ENCODE results near the gene TRIM41.
"Not testable (repeated sequence)": the region's sequence is repeated elsewhere in the genome, so short reads cannot be mapped to it uniquely, and the experiment has no call there.

TRIM41 gene

DNA sequence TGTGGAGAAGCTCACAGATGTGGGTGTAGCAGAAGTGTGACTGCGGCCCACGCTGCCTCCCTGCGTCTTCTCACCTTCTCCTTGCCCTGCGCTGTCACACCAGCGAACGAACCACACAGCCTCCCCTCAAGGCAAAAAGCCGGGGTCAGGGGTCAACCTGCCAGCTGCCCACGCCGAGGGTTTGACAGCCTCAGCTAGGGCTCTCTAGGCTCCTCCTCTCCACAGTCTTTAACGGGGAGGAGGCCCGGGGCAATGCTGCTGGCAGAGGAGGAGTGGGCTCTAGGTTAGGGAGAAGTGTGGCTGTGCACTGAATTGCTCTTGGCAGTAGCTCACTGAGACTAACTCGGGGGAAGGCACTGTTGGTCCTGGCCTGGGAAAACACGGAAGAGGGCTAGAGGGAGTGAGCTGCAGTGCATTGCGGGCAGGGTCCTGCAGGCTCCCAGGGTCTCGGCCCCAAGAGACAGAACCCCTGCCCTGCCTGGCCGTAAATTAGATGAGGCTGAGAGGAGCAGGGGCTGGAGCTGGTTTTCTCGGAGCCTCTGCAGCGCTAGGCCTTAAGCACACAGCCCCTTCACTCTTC, 42.1 kb downstream of the TRIM41 start:
- DNase-seq = no peak
- in situ Hi-C loops (cut with HindIII; ENCODE audit: low pct_ligation_motif_present, low pct_unique_long_range_greater_than_20kb, low sequenced_read_pairs) = no loop called here

GRCh38 chr5:181267291-181267904, 44.3 kb downstream of the TRIM41 start:
- peak; percentile 17 for DNase-seq
- in situ Hi-C loops (cut with HindIII; ENCODE audit: low pct_ligation_motif_present, low pct_unique_long_range_greater_than_20kb, low sequenced_read_pairs) = not testable (repeated sequence)

- DNase-seq; in situ Hi-C loops (cut with HindIII; ENCODE audit: low pct_ligation_motif_present, low pct_unique_long_range_greater_than_20kb, low sequenced_read_pairs): not testable (repeated sequence)
Observed at GRCh38 chr5:181267907-181268306, 44.8 kb downstream of the TRIM41 start.

DNA sequence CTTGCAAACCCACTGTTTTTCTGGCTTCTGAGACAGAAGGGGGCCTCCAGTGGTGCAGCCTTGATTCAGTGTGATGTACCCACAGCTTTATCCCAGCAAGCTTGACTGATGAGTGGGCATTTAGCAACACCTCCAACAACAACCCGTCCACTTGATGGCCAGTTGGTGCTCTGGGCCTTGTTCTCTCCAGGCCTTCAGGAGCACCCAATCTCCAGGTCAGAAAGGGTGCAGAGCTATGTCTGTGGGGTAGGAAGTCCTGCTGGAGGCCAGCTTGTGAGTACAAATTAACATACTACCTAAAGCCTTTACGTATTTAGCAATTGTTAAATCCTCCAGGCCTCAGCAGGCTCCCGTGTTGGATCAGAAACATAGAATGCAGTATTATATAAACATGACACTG, 48.0 kb downstream of the TRIM41 start:
- in situ Hi-C loops (cut with HindIII; ENCODE audit: low pct_ligation_motif_present, low pct_unique_long_range_greater_than_20kb, low sequenced_read_pairs) = no loop called here
- DNase-seq = no peak

- DNase-seq; in situ Hi-C loops (cut with HindIII; ENCODE audit: low pct_ligation_motif_present, low pct_unique_long_range_greater_than_20kb, low sequenced_read_pairs): not testable (repeated sequence)
Observed at GRCh38 chr5:181273433-181273744, 50.3 kb downstream of the TRIM41 start.

DNA sequence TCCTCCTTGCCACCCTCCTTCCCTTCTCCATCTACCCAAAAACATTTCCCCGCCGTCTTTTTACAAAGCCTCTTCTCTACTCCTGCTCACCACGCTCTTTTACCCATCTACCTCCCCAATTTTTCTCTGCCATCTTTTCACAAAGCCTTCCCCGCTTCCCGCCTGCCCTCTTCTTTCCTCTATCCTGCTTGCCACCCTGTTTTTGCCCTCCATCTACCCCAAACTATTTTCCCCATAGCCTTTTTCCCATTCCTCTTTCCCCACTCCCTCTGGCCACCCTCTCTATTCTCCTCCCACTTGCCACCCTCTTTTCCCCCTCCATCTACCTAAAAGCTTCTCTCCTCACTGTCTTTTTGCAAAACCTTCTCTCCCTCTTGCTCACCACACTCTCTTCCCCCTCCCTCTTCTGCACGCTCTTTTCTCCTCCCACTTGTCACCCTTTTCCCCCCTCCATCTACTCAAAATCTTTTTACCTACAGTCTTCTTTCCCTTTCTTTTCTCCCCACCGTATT, 57.2 kb downstream of the TRIM41 start:
- no peak for DNase-seq
- in situ Hi-C loops (cut with HindIII; ENCODE audit: low pct_ligation_motif_present, low pct_unique_long_range_greater_than_20kb, low sequenced_read_pairs) = no loop called here

DNA sequence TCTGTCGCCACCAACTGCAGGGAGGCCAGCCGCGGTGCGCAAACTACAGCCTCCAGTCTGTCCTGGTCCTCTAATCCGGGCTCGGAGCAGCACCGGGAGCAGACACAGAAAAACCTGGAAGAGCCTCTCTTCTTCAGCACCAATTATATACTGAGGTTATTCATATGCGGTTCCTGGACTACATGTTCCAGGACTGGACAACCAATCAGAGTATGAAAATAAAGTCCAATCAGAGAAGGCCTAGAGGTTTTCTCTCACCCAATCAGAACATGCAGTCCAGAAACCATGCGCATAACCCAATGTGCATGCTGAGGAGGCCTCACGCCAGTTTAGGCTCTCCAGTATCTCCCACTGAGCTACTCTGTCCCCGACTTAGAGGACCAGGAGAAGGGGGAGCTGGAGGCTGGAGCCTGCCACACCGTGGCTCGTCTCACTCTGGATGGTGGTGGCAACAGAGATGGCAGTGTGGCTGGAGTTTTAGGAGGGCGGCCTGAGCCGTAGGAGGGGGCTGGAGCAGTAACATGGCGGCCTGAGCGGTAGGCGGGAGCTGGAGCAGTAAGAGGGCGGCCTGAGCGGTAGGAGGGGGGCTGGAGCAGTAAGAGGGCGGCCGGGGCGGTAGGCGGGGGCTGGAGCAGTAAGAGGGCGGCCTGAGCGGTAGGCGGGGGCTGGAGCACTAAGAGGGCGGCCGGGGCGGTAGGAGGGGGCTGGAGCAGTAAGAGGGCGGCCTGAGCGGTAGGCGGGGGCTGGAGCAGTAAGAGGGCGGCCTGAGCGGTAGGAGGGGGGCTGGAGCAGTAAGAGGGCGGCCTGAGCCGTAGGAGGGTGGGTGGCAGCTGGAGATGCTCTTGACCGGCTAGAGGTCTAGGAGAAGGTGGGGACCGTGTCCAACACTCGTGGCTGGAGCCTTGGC, 58.2 kb downstream of the TRIM41 start:
- no peak for DNase-seq
- in situ Hi-C loops (cut with HindIII; ENCODE audit: low pct_ligation_motif_present, low pct_unique_long_range_greater_than_20kb, low sequenced_read_pairs) = no loop called here

- DNase-seq = no peak
- in situ Hi-C loops (cut with HindIII; ENCODE audit: low pct_ligation_motif_present, low pct_unique_long_range_greater_than_20kb, low sequenced_read_pairs) = no loop called here
Observed at GRCh38 chr5:181281984-181282316, 58.9 kb downstream of the TRIM41 start.

GRCh38 chr5:181282415-181282814, 59.3 kb downstream of the TRIM41 start:
- DNase-seq; in situ Hi-C loops (cut with HindIII; ENCODE audit: low pct_ligation_motif_present, low pct_unique_long_range_greater_than_20kb, low sequenced_read_pairs): not testable (repeated sequence)

- in situ Hi-C loops (cut with HindIII; ENCODE audit: low pct_ligation_motif_present, low pct_unique_long_range_greater_than_20kb, low sequenced_read_pairs) = no loop called here
- DNase-seq = no peak
Observed at GRCh38 chr5:181282874-181283273, 59.8 kb downstream of the TRIM41 start.

- no peak for DNase-seq
- in situ Hi-C loops (cut with HindIII; ENCODE audit: low pct_ligation_motif_present, low pct_unique_long_range_greater_than_20kb, low sequenced_read_pairs) = no loop called here
Observed at GRCh38 chr5:181283347-181283746, 60.3 kb downstream of the TRIM41 start.

- in situ Hi-C loops (cut with HindIII; ENCODE audit: low pct_ligation_motif_present, low pct_unique_long_range_greater_than_20kb, low sequenced_read_pairs); DNase-seq: not testable (repeated sequence)
Observed at GRCh38 chr5:181283841-181284755, 61.0 kb downstream of the TRIM41 start.
